Stomach (tissue), 9 donors: ENCODE results near the gene ABCA7. TPM values are rescaled to one million over a fixed set of nuclear protein-coding genes. Genes with fewer than 3 reads are reported as not detected.

ENCODE experiments used
- DNase-seq, 2 donors: peaks; one replicate each; pipeline versions ENCODE4 v3.0.0 to v3.0.0-alpha.2; 2013 to 2019
- H3K27ac ChIP-seq, 5 donors: fragments of 200-600 bp in 4 of 5; sonication (generic) in 4 of 5; one replicate each; pipeline ENCODE4 v1.5.1; 2013 to 2019; ENCODE audit warnings: mild to moderate bottlenecking in 1 of 5, moderate library complexity in 1 of 5
- H3K27me3 ChIP-seq, 3 donors: fragments of 200-600 bp; sonication (generic); one replicate each; pipeline ENCODE4 v1.5.1; 2017 to 2019; ENCODE audit warnings: mixed run types in 1 of 3
- H3K36me3 ChIP-seq, 4 donors: fragments of 200-600 bp; sonication (generic); 1 replicate in 3 of 4; 2 replicates in 1 of 4; pipeline ENCODE4 v1.5.1; 2016 to 2019
- H3K4me1 ChIP-seq, 4 donors: fragments of 200-600 bp; sonication (generic); one replicate each; pipeline ENCODE4 v1.5.1; 2016 to 2019
- H3K4me3 ChIP-seq, 4 donors: fragments of 200-600 bp; sonication (generic) in 3 of 4; one replicate each; pipeline ENCODE4 v1.5.1; 2016 to 2019; ENCODE audit warnings: mild to moderate bottlenecking in 1 of 4
- H3K9me3 ChIP-seq, 4 donors: fragments of 200-600 bp; sonication (generic); one replicate each; pipeline ENCODE4 v1.5.1; 2016 to 2019
- EP300 ChIP-seq: sonication (generic); formaldehyde crosslinking; IDR thresholded peaks from one replicate; pipeline ENCODE4 v1.6.1; 2017; ENCODE audit warnings: antibody characterized with exemption
- POLR2A ChIP-seq, 4 donors: fragments of 450-650 bp; IDR thresholded peaks; one replicate each; pipeline ENCODE4 v1.6.1; 2016; ENCODE audit warnings: antibody characterized with exemption in 4 of 4, control low read depth in 2 of 4, mild to moderate bottlenecking in 1 of 4, moderate library complexity in 1 of 4
- POLR2AphosphoS5 ChIP-seq, 3 donors: sonication (generic); formaldehyde crosslinking; IDR thresholded peaks; one replicate each; pipeline ENCODE4 v1.6.1; 2016; ENCODE audit warnings: antibody characterized with exemption in 3 of 3
- WGBS, 5 donors: extraction: QIAGEN DNeasy Blood & Tissue Kit in 3 of 5; methylation state at CpG; one replicate each; pipeline versions ENCODE4 v1.1.5 to v1.1.7; 2013 to 2018; 5-methylcytosine and 5-hydroxymethylcytosine counted together
- intact Hi-C: fragments of 100-400 bp; cut with DNase I; formaldehyde crosslinking; loops from one replicate; pipeline ENCODE4 v1.15.1; 2023; ENCODE audit warnings: low total_unique reads
- polyA plus RNA-seq, 3 donors: library from polyadenylated mRNA; stranded (reverse); fragments of 200-250 nt; gene quantifications; one replicate each; pipeline ENCODE4 v1.2.3, GENCODE V29; 2013
- total RNA-seq, 5 donors: library from RNA; depleted of rRNA; stranded (reverse); fragments of >200 nt; gene quantifications; one replicate each; pipeline versions ENCODE4 v1.1.0 to v1.2.3, GENCODE V29; 2014 to 2016
- TF ChIP-seq, protein P1 (sequence below), 7 experiments: fragments of 450-650 bp in 4 of 7; fragments of 200-600 bp in 3 of 7; sonication (generic) in 3 of 7; IDR thresholded peaks; one replicate each; pipeline ENCODE4 v1.5.1; 2016 to 2019; ENCODE audit warnings: antibody characterized with exemption in 7 of 7, control low read depth in 2 of 7, mild to moderate bottlenecking in 1 of 7
- donor health status: healthy with polysubstance abuse.
- donor health status: Bipolar disorder and iron deficiency.
- donor health status: healthy.

ABCA7 gene
- total and polyA plus RNA-seq, 8 donors: 5.1 to 144 (median 34.7) TPM

DNA sequence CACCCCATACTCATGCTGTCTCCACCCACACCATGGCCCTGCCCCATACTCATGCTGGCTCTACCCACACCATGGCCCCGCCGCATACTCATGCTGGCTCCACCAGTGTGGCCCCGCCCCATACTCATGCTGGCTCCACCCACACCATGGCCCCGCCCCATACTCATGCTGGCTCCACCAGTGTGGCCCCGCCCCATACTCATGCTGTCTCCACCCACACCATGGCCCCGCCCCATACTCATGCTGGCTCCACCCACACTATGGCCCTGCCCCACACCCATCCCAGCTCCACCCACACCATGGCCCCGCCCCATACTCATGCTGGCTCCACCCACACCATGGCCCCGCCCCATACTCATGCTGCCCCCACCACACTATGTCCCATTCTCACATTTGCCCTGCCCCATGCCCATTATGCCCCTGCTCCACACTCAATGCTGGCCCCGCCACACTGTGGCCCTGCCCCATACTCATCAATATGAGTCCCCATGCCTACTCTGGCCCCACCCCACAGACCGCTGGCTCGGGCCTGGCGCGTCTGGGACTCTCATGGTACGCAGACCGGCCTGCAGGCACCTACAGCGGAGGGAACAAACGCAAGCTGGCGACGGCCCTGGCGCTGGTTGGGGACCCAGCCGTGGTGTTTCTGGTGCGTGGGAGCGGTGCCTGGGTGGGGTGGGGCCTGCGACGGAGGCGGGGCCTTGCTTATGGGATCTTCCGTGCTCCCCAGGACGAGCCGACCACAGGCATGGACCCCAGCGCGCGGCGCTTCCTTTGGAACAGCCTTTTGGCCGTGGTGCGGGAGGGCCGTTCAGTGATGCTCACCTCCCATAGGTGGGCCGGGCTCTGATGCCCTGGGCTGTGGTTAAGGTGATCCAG is 23.4 kb downstream of the ABCA7 start:
- Histone ChIP-seq H3K36me3 (peaks cover 0 to 6% (median 2%) of the 10 kb centered on the region in 4 donors), H3K4me1 (peaks cover 35 to 45% (median 37%) of the 10 kb centered on the region in 4 donors), H3K27ac (no peak overlapping the region), H3K27me3 (peaks cover 0 to 34% (median 26%) of the 10 kb centered on the region in 3 donors), H3K9me3 (peaks cover 4 to 11% (median 8%) of the 10 kb centered on the region in 4 donors), H3K4me3 (no peak overlapping the region)
- WGBS, 5 donors: 70 to 92% (median 75%) methylated on average over 29 to 37 of the region's 37 CpGs
- DNase-seq: no peak
- intact Hi-C loops: no loop called here
- no peak for TF ChIP-seq EP300
- TF ChIP-seq POLR2A (IDR thresholded peaks at IDR 0.05): no peak
- TF ChIP-seq POLR2AphosphoS5 (IDR thresholded peaks at IDR 0.05): no peak
- TF ChIP-seq, protein P1, sequence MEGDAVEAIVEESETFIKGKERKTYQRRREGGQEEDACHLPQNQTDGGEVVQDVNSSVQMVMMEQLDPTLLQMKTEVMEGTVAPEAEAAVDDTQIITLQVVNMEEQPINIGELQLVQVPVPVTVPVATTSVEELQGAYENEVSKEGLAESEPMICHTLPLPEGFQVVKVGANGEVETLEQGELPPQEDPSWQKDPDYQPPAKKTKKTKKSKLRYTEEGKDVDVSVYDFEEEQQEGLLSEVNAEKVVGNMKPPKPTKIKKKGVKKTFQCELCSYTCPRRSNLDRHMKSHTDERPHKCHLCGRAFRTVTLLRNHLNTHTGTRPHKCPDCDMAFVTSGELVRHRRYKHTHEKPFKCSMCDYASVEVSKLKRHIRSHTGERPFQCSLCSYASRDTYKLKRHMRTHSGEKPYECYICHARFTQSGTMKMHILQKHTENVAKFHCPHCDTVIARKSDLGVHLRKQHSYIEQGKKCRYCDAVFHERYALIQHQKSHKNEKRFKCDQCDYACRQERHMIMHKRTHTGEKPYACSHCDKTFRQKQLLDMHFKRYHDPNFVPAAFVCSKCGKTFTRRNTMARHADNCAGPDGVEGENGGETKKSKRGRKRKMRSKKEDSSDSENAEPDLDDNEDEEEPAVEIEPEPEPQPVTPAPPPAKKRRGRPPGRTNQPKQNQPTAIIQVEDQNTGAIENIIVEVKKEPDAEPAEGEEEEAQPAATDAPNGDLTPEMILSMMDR (IDR thresholded peaks at IDR 0.05): no peak

DNA sequence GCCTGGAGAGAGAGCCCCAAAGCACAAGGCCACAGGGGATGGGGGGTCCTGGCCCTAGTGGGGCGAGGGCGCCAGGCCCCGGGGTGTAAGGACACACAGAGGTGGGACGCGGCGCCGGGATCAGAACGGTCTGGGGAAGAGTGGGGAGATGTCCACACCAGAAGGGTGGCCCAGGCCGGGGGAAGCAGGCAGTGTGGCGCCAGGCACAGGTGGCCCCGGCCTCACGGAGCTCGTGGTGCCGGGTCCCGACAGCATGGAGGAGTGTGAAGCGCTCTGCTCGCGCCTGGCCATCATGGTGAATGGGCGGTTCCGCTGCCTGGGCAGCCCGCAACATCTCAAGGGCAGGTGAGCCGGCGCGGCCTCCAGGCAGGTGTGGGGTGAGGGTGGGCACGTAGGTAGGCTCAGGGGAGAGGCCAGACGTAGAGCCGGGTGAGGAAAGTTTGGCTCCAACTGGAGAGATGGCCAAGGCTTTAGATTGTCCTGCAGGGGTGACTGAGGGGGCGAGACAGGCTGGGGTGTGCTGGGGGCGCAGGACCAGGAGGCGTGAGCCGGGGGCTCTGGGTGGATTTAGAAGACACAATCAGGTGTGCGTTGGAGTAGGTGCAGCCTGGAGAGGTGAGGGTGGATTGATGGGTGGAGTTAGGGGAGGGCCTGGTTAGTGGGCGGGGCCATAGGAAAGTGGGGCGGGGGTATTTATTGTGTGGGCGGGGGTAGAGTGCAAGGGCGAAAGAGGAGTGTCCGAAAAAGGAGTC is 24.2 kb downstream of the ABCA7 start:
- WGBS, 5 donors: 64 to 84% (median 69%) methylated on average over 29 to 37 of the region's 37 CpGs
- intact Hi-C loops: no loop called here
- no peak for DNase-seq

DNA sequence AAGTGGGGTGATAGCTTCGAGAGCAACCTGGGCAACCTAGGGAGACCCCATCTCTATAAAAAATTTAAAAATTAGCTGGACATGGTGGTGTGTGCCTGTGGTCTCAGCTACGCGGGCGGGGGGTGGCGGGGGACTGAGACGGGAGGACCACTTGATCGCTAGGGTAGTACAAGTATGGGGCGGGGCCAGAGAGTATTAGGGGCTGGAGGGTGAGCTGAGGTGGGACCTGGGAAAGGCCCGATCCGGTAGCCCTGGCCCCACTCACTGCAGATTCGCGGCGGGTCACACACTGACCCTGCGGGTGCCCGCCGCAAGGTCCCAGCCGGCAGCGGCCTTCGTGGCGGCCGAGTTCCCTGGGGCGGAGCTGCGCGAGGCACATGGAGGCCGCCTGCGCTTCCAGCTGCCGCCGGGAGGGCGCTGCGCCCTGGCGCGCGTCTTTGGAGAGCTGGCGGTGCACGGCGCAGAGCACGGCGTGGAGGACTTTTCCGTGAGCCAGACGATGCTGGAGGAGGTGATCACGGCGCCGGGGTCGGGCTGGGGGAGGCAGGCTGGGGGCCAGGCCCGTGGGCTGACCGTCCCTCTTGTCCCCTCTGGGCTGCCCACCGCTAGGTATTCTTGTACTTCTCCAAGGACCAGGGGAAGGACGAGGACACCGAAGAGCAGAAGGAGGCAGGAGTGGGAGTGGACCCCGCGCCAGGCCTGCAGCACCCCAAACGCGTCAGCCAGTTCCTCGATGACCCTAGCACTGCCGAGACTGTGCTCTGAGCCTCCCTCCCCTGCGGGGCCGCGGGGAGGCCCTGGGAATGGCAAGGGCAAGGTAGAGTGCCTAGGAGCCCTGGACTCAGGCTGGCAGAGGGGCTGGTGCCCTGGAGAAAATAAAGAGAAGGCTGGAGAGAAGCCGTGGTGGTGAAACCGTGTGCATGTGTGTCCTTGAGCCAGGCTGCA is 25.0 kb downstream of the ABCA7 start:
- no peaks in the 10 kb centered on the region for H3K9me3 ChIP-seq
- peaks cover 0 to 51% (median 29%) of the 10 kb centered on the region in 3 donors for H3K27me3 ChIP-seq
- peaks cover 44 to 62% (median 51%) of the 10 kb centered on the region in 4 donors for H3K4me1 ChIP-seq
- DNase-seq: peak; percentile 81 to 87
- peak overlapping the region in 1 of 5 donors; percentile 38 for H3K27ac ChIP-seq
- no peaks in the 10 kb centered on the region for H3K36me3 ChIP-seq
- peak overlapping the region in 1 of 4 donors; percentile 24 for H3K4me3 ChIP-seq
- no peak for TF ChIP-seq EP300
- peak in 1 of 3 donors; percentile 74 for TF ChIP-seq POLR2AphosphoS5 (IDR thresholded peaks at IDR 0.05)
- TF ChIP-seq, protein P1 (IDR thresholded peaks at IDR 0.05): peak in 5 of 7 experiments; percentile 55 to 92 (median 87)
- TF ChIP-seq POLR2A (IDR thresholded peaks at IDR 0.05): no peak
- intact Hi-C loops: no loop called here
- WGBS, 5 donors: 9 to 13% (median 12%) methylated on average over 50 to 60 of the region's 60 CpGs

More for the DNA sequence above, 24.2 kb downstream of the ABCA7 start:
- no peak overlapping the region for H3K4me3 ChIP-seq
- peaks cover 0 to 43% (median 29%) of the 10 kb centered on the region in 3 donors for H3K27me3 ChIP-seq
- no peaks in the 10 kb centered on the region for H3K36me3 ChIP-seq
- no peak overlapping the region for H3K27ac ChIP-seq
- peaks cover 37 to 53% (median 43%) of the 10 kb centered on the region in 4 donors for H3K4me1 ChIP-seq
- TF ChIP-seq POLR2AphosphoS5 (IDR thresholded peaks at IDR 0.05) (no peak), POLR2A (IDR thresholded peaks at IDR 0.05) (no peak), EP300 (no peak)
- TF ChIP-seq, protein P1 (IDR thresholded peaks at IDR 0.05): no peak
- peaks cover 0 to 3% (median under 1%) of the 10 kb centered on the region in 4 donors for H3K9me3 ChIP-seq
